IMR-90 (cell line): ENCODE results near the gene DOCK10. TPM values are rescaled to one million over a fixed set of nuclear protein-coding genes. Genes with fewer than 3 reads are reported as not detected.

ENCODE experiments used
- ATAC-seq: fragments of 200-7000 bp; cut with Tn5 transposase; 2 replicates; pipeline ENCODE4 v1.9.1; 2020; ENCODE audit warnings: low read depth, mild to moderate bottlenecking, moderate library complexity
- BruUV-seq: library from RNA; stranded (reverse); fragments of 400-500 nt; replicated peaks from 2 replicates; lab custom pipeline; 2021; lab: Mats Ljungman, UMichigan
- CTCF ChIA-PET: fragments of 300-600 bp; formaldehyde crosslinking; extraction: SDS; loops from one replicate; lab custom pipeline; 2021; ENCODE audit warnings: antibody characterized with exemption; lab: Yijun Ruan, JAX
- POLR2A ChIA-PET: fragments of 300-600 bp; sonication (Branson Sonifier 250); formaldehyde crosslinking; loops from one replicate; lab custom pipeline; 2022; ENCODE audit warnings: antibody characterized with exemption; ENCODE audit not compliant: unreplicated experiment; lab: Charles Lee
- DNase-seq: peaks from one replicate; pipeline ENCODE4 v3.0.0; 2013
- H2AFZ ChIP-seq: replicated peaks from 2 replicates; pipeline ENCODE3; 2013; ENCODE audit warnings: low read length, mild to moderate bottlenecking; ENCODE audit not compliant: poor library complexity
- H2AK5ac ChIP-seq: 2 replicates; pipeline ENCODE4 v1.6.1; 2013; ENCODE audit warnings: low read depth, low read length, inconsistent platforms
- H2AK9ac ChIP-seq: replicated peaks from 2 replicates; pipeline ENCODE3; 2013; ENCODE audit warnings: mild to moderate bottlenecking, low read depth, low read length, moderate library complexity; ENCODE audit not compliant: poor library complexity
- H2BK120ac ChIP-seq: 2 replicates; pipeline ENCODE4 v1.6.1; 2013; ENCODE audit warnings: low read depth, low read length, inconsistent platforms
- H2BK15ac ChIP-seq: 3 replicates; pipeline ENCODE4 v1.6.1; 2013; ENCODE audit warnings: low read depth, low read length, inconsistent platforms
- H2BK20ac ChIP-seq: 2 replicates; pipeline ENCODE4 v1.6.1; 2013; ENCODE audit warnings: low read depth, mild to moderate bottlenecking, inconsistent platforms, low read length, moderate library complexity
- H2BK5ac ChIP-seq: 2 replicates; pipeline ENCODE4 v1.6.1; 2013; ENCODE audit warnings: mild to moderate bottlenecking, low read depth, low read length, inconsistent platforms; ENCODE audit not compliant: poor library complexity, severe bottlenecking
- H3K14ac ChIP-seq: replicated peaks from 2 replicates; pipeline ENCODE4 v1.6.1; 2013; ENCODE audit warnings: low read depth, low read length, inconsistent platforms
- H3K18ac ChIP-seq: 2 replicates; pipeline ENCODE4 v1.6.1; 2013; ENCODE audit warnings: low read depth, low read length, control low read depth
- H3K23ac ChIP-seq: 2 replicates; pipeline ENCODE4 v1.6.1; 2013; ENCODE audit warnings: low read depth, low read length, inconsistent platforms
- H3K27ac ChIP-seq: 2 replicates; pipeline ENCODE4 v1.5.1; 2013; ENCODE audit warnings: mild to moderate bottlenecking, control low read depth, low read length; ENCODE audit not compliant: insufficient read depth
- H3K27me3 ChIP-seq: 2 replicates; pipeline ENCODE4 v1.6.1; 2013; ENCODE audit warnings: low read length; ENCODE audit not compliant: control insufficient read depth, insufficient read depth
- H3K36me3 ChIP-seq: 2 replicates; pipeline ENCODE4 v1.6.1; 2013; ENCODE audit warnings: low read length, mixed read lengths; ENCODE audit not compliant: control insufficient read depth, insufficient read depth
- H3K4ac ChIP-seq: 2 replicates; pipeline ENCODE4 v1.6.1; 2013; ENCODE audit warnings: low read depth, low read length, inconsistent platforms
- H3K4me1 ChIP-seq: 2 replicates; pipeline ENCODE4 v1.6.1; 2013; ENCODE audit warnings: low read length, mixed read lengths; ENCODE audit not compliant: control insufficient read depth, insufficient read depth
- H3K4me2 ChIP-seq: 2 replicates; pipeline ENCODE4 v1.6.1; 2013; ENCODE audit warnings: low read depth, mild to moderate bottlenecking, control low read depth, low read length, moderate library complexity
- H3K4me3 ChIP-seq: 2 replicates; pipeline ENCODE4 v1.5.1; 2013; ENCODE audit warnings: low read depth, mild to moderate bottlenecking, control low read depth, low read length, moderate library complexity; ENCODE audit not compliant: insufficient read depth
- H3K56ac ChIP-seq: 2 replicates; pipeline ENCODE4 v1.6.1; 2013; ENCODE audit warnings: low read length, inconsistent platforms; ENCODE audit not compliant: insufficient read depth; ENCODE audit errors: extremely low read depth
- H3K79me1 ChIP-seq, 2 experiments: 2 replicates each; pipeline ENCODE4 v1.6.1; 2013; ENCODE audit warnings: low read length in 2 of 2, inconsistent platforms in 1 of 2, low read depth in 1 of 2
- H3K9ac ChIP-seq: 2 replicates; pipeline ENCODE4 v1.6.1; 2013; ENCODE audit warnings: low read depth, low read length, control low read depth
- H3K9me1 ChIP-seq: 2 replicates; pipeline ENCODE4 v1.6.1; 2013; ENCODE audit warnings: low read length, inconsistent platforms; ENCODE audit not compliant: insufficient read depth
- H3K9me3 ChIP-seq: 2 replicates; pipeline ENCODE4 v1.6.1; 2013; ENCODE audit warnings: low read length; ENCODE audit not compliant: control insufficient read depth, insufficient read depth
- H4K20me1 ChIP-seq: 2 replicates; pipeline ENCODE4 v1.6.1; 2013; ENCODE audit warnings: low read length, inconsistent platforms; ENCODE audit not compliant: insufficient read depth
- H4K5ac ChIP-seq: 2 replicates; pipeline ENCODE4 v1.6.1; 2013; ENCODE audit warnings: mild to moderate bottlenecking, low read depth, low read length, control low read depth
- H4K8ac ChIP-seq, 2 experiments: 2 replicates each; pipeline ENCODE4 v1.6.1; 2013; ENCODE audit warnings: low read depth in 2 of 2, low read length in 2 of 2, control low read depth in 1 of 2, inconsistent platforms in 1 of 2
- H4K91ac ChIP-seq: 2 replicates; pipeline ENCODE4 v1.6.1; 2013; ENCODE audit warnings: low read depth, low read length, inconsistent platforms; ENCODE audit not compliant: insufficient read depth
- CHD1 ChIP-seq: IDR thresholded peaks from 2 replicates; pipeline ENCODE4 v1.6.1; 2012; ENCODE audit warnings: low read depth, low read length, improper control_type of control experiment
- CTCF ChIP-seq: conservative IDR thresholded peaks from 2 replicates; pipeline ENCODE4 v1.5.1; 2012; ENCODE audit warnings: mild to moderate bottlenecking, low read depth, low read length, improper control_type of control experiment
- ELK1 ChIP-seq: fragments of 150-350 bp; IDR thresholded peaks from 2 replicates; pipeline ENCODE4 v1.6.1; 2016; ENCODE audit warnings: low read depth, mild to moderate bottlenecking, low read length, moderate library complexity, borderline replicate concordance
- FOS ChIP-seq: fragments of 150-350 bp; IDR thresholded peaks from 2 replicates; pipeline ENCODE4 v1.6.1; 2016; ENCODE audit warnings: low read depth, low read length
- MAFK ChIP-seq: IDR thresholded peaks from 2 replicates; pipeline ENCODE4 v1.6.1; 2012; ENCODE audit warnings: low read depth, low read length, improper control_type of control experiment
- MAZ ChIP-seq: IDR thresholded peaks from 2 replicates; pipeline ENCODE4 v1.6.1; 2012; ENCODE audit warnings: low read depth, mild to moderate bottlenecking, low read length, improper control_type of control experiment, moderate library complexity, borderline replicate concordance
- MXI1 ChIP-seq: IDR thresholded peaks from 2 replicates; pipeline ENCODE4 v1.6.1; 2012; ENCODE audit warnings: low read depth, mild to moderate bottlenecking, low read length, moderate library complexity, borderline replicate concordance
- POLR2A ChIP-seq: IDR thresholded peaks from 2 replicates; pipeline ENCODE4 v1.6.1; 2012; ENCODE audit warnings: mild to moderate bottlenecking, low read depth, low read length
- RAD21 ChIP-seq: IDR thresholded peaks from 2 replicates; pipeline ENCODE4 v1.6.1; 2012; ENCODE audit warnings: low read length, improper control_type of control experiment
- RCOR1 ChIP-seq: IDR thresholded peaks from 2 replicates; pipeline ENCODE4 v1.6.1; 2012; ENCODE audit warnings: mild to moderate bottlenecking, low read length, improper control_type of control experiment; ENCODE audit not compliant: insufficient replicate concordance
- RFX5 ChIP-seq: IDR thresholded peaks from 2 replicates; pipeline ENCODE4 v1.8.0; 2012; ENCODE audit warnings: low read depth, mild to moderate bottlenecking, low read length, moderate library complexity
- USF2 ChIP-seq: fragments of 150-350 bp; IDR thresholded peaks from 2 replicates; pipeline ENCODE4 v1.6.1; 2017; ENCODE audit warnings: mild to moderate bottlenecking, antibody characterized with exemption, low read length, low read depth
- WGBS, 2 experiments: methylation state at CpG; one replicate each; pipeline versions ENCODE4 v1.1.5 to v1.1.7; 2013; ENCODE audit warnings: missing lambda C conversion rate in 2 of 2; ENCODE audit not compliant: insufficient read length in 1 of 2; ENCODE audit errors: extremely low coverage in 2 of 2; 5-methylcytosine and 5-hydroxymethylcytosine counted together
- dilution Hi-C: fragments of 300-500 bp; cut with HindIII; formaldehyde crosslinking; loops from one replicate; pipeline ENCODE4 v1.14.3; 2018; ENCODE audit warnings: low sequenced_read_pairs; ENCODE audit not compliant: unreplicated experiment
- in situ Hi-C: fragments of 300-500 bp; cut with MboI; formaldehyde crosslinking; loops from 3 replicates; pipeline ENCODE4 v1.14.3; 2019; ENCODE audit warnings: low sequenced_read_pairs, inconsistent platforms, mixed read lengths
- intact Hi-C: fragments of 100-400 bp; cut with micrococcal nuclease; formaldehyde crosslinking; loops from 2 replicates; pipeline ENCODE4 v1.10.0; 2022
- polyA plus RNA-seq, 3 experiments: library from polyadenylated mRNA; depleted of rRNA; stranded (reverse); fragments of >200 nt; gene quantifications; 2 replicates each; pipeline ENCODE4 v1.2.3, GENCODE V29; 2012; ENCODE audit warnings: low replicate concordance in 1 of 3
- total RNA-seq: library from RNA; depleted of rRNA; stranded (reverse); fragments of >200 nt; gene quantifications from 2 replicates; pipeline ENCODE4 v1.2.3, GENCODE V29; 2012

Gene DOCK10
- total and polyA plus RNA-seq, 2 of the 4 experiments (the other 2 are of a cell fraction), result 58.6 to 75.3 TPM

- Histone ChIP-seq H3K18ac (no peak overlapping the region), H3K4ac (no peak overlapping the region), H3K27me3 (no peaks in the 10 kb centered on the region), H3K4me3 (no peak overlapping the region), H2AFZ (no peak overlapping the region), H4K8ac (no peak overlapping the region), H2AK5ac (no peak overlapping the region), H2AK9ac (no peak overlapping the region), H3K9me3 (no peaks in the 10 kb centered on the region), H2BK120ac (no peak overlapping the region), H3K9me1 (0 out of 2 replicates have a peak, but pooled peaks cover 3% of the 10 kb centered on the region), H3K14ac (no peak overlapping the region), H4K5ac (no peak overlapping the region), H4K20me1 (no peaks in the 10 kb centered on the region), H3K79me1 (no peaks in the 10 kb centered on the region), H4K91ac (no peak overlapping the region), H3K27ac (no peak overlapping the region), H2BK5ac (no peak overlapping the region), H3K36me3 (peaks cover 25% of the 10 kb centered on the region), H3K4me1 (no peaks in the 10 kb centered on the region), H2BK20ac (no peak overlapping the region), H3K4me2 (no peak overlapping the region), H3K56ac (no peak overlapping the region), H3K9ac (no peak overlapping the region), H3K23ac (no peak overlapping the region), H2BK15ac (no peak overlapping the region)
- dilution Hi-C loops (no loop called here), intact Hi-C loops (no loop called here), in situ Hi-C loops (no loop called here)
- CTCF ChIA-PET, result no interaction called here
- TF ChIP-seq MXI1 (no peak), RAD21 (no peak), POLR2A (no peak), MAFK (no peak), CHD1 (no peak), MAZ (no peak), FOS (no peak), CTCF (no peak), USF2 (no peak), RCOR1 (no peak), ELK1 (no peak), RFX5 (no peak)
- no TSS peak for BruUV-seq
- DNase-seq (no peak), ATAC-seq (no peak)
- WGBS, 2 experiments, result no CpG with 5 or more reads among the region's 1 CpG
- POLR2A ChIA-PET, result no interaction called here
These were observed 269.8 kb downstream of the DOCK10 start for GRCh38 chr2:224772494-224772893.
